IPS-18a (cell line): ENCODE measurements around the gene AMBN.

Experiments
- H3K27ac ChIP-seq: one replicate; pipeline ENCODE4 v1.5.1; 2013; ENCODE audit warnings: low read length
- H3K27me3 ChIP-seq: one replicate; pipeline ENCODE4 v1.6.1; 2013; ENCODE audit warnings: mild to moderate bottlenecking, low read length; ENCODE audit not compliant: control insufficient read depth, insufficient read depth
- H3K36me3 ChIP-seq: one replicate; pipeline ENCODE4 v1.6.1; 2013; ENCODE audit warnings: low read depth, low read length; ENCODE audit not compliant: control insufficient read depth
- H3K4me1 ChIP-seq: one replicate; pipeline ENCODE4 v1.6.1; 2013; ENCODE audit warnings: low read depth, low read length; ENCODE audit not compliant: control insufficient read depth
- H3K4me3 ChIP-seq: one replicate; pipeline ENCODE4 v1.5.1; 2013; ENCODE audit warnings: low read length
- H3K9ac ChIP-seq: one replicate; pipeline ENCODE4 v1.6.1; 2013; ENCODE audit warnings: mild to moderate bottlenecking, low read length, moderate library complexity
- H3K9me3 ChIP-seq: one replicate; pipeline ENCODE4 v1.6.1; 2013; ENCODE audit warnings: low read depth, low read length; ENCODE audit not compliant: control insufficient read depth

Gene AMBN

GRCh38 chr4:70613306-70614183 is 21.5 kb downstream of the AMBN start:
- H3K4me1 ChIP-seq, result no peaks in the 10 kb centered on the region
- no peak overlapping the region for H3K4me3 ChIP-seq
- no peak overlapping the region for H3K27ac ChIP-seq
- no peaks in the 10 kb centered on the region for H3K27me3 ChIP-seq
- H3K36me3 ChIP-seq, result no peaks in the 10 kb centered on the region
- no peak overlapping the region for H3K9ac ChIP-seq
- H3K9me3 ChIP-seq, result no peaks in the 10 kb centered on the region

GRCh38 chr4:70614184-70614555 is 22.1 kb downstream of the AMBN start:
- no peaks in the 10 kb centered on the region for H3K27me3 ChIP-seq
- H3K4me3 ChIP-seq, result no peak overlapping the region
- H3K9ac ChIP-seq, result no peak overlapping the region
- H3K27ac ChIP-seq, result no peak overlapping the region
- H3K36me3 ChIP-seq, result no peaks in the 10 kb centered on the region
- no peaks in the 10 kb centered on the region for H3K9me3 ChIP-seq
- no peaks in the 10 kb centered on the region for H3K4me1 ChIP-seq

GRCh38 chr4:70619288-70619687 is 27.2 kb downstream of the AMBN start:
- Histone ChIP-seq H3K27me3 (no peaks in the 10 kb centered on the region), H3K4me3 (no peak overlapping the region), H3K27ac (no peak overlapping the region), H3K9me3 (no peaks in the 10 kb centered on the region), H3K4me1 (no peaks in the 10 kb centered on the region), H3K9ac (no peak overlapping the region), H3K36me3 (no peaks in the 10 kb centered on the region)

- H3K4me1 ChIP-seq, result no peaks in the 10 kb centered on the region
- H3K27ac ChIP-seq, result no peak overlapping the region
- no peak overlapping the region for H3K4me3 ChIP-seq
- no peaks in the 10 kb centered on the region for H3K9me3 ChIP-seq
- H3K9ac ChIP-seq, result no peak overlapping the region
- H3K27me3 ChIP-seq, result no peaks in the 10 kb centered on the region
- H3K36me3 ChIP-seq, result no peaks in the 10 kb centered on the region
Observed at GRCh38 chr4:70619778-70620177, 27.7 kb downstream of the AMBN start.

- Histone ChIP-seq H3K9ac (no peak overlapping the region), H3K27ac (no peak overlapping the region), H3K27me3 (no peaks in the 10 kb centered on the region), H3K4me3 (no peak overlapping the region), H3K9me3 (no peaks in the 10 kb centered on the region), H3K36me3 (no peaks in the 10 kb centered on the region), H3K4me1 (no peaks in the 10 kb centered on the region)
Observed at GRCh38 chr4:70623323-70623722, 31.3 kb downstream of the AMBN start.

GRCh38 chr4:70624226-70624793 is 32.3 kb downstream of the AMBN start:
- Histone ChIP-seq H3K4me1 (no peaks in the 10 kb centered on the region), H3K9ac (no peak overlapping the region), H3K27ac (no peak overlapping the region), H3K9me3 (no peaks in the 10 kb centered on the region), H3K36me3 (no peaks in the 10 kb centered on the region), H3K27me3 (no peaks in the 10 kb centered on the region), H3K4me3 (no peak overlapping the region)

GRCh38 chr4:70627620-70628019 is 35.6 kb downstream of the AMBN start:
- Histone ChIP-seq H3K36me3 (no peaks in the 10 kb centered on the region), H3K27me3 (no peaks in the 10 kb centered on the region), H3K9me3 (no peaks in the 10 kb centered on the region), H3K4me1 (no peaks in the 10 kb centered on the region), H3K9ac (no peak overlapping the region), H3K4me3 (no peak overlapping the region), H3K27ac (no peak overlapping the region)

GRCh38 chr4:70628444-70628843 is 36.4 kb downstream of the AMBN start, which contains the start of gene ENAM:
TSS of gene ENAM (plus strand) at chr4:70628744. CDS start at chr4:70629501, 757 bp downstream.
- no peaks in the 10 kb centered on the region for H3K4me1 ChIP-seq
- H3K36me3 ChIP-seq, result no peaks in the 10 kb centered on the region
- H3K4me3 ChIP-seq, result no peak within 1 kb of the TSS
- no peaks in the 10 kb centered on the region for H3K27me3 ChIP-seq
- no peak within 1 kb of the TSS for H3K27ac ChIP-seq
- no peaks in the 10 kb centered on the region for H3K9me3 ChIP-seq
- no peak within 1 kb of the TSS for H3K9ac ChIP-seq

DNA sequence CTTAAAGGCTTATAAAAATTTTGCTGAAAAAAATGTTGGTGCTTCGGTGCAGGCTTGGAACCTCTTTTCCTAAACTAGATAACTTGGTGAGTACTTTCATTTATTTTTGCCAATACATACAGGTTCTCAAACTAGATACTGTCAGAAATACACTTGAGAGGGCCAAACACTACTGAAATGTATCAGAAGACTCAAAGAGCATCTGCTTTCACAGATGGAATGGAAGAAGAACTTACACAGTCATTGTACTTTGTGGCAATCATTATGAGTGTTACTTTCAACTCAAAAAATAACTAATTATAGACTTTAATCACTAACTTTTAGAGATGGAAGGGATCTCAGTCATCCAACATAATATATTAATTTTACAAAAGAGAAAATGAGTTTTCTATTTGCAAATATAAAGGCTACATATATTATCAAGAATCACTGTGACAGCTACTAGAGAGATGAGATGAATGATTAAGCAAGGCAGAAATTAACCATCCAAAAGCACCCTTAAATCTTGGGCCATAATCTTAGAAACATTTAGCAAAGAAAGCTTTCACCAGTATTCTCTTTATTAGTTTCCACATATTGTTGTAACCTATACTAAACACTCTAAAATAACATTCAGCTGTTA is 37.5 kb downstream of the AMBN start:
- Histone ChIP-seq H3K36me3 (no peaks in the 10 kb centered on the region), H3K4me3 (no peak overlapping the region), H3K27me3 (no peaks in the 10 kb centered on the region), H3K27ac (no peak overlapping the region), H3K9me3 (no peaks in the 10 kb centered on the region), H3K4me1 (no peaks in the 10 kb centered on the region), H3K9ac (no peak overlapping the region)

DNA sequence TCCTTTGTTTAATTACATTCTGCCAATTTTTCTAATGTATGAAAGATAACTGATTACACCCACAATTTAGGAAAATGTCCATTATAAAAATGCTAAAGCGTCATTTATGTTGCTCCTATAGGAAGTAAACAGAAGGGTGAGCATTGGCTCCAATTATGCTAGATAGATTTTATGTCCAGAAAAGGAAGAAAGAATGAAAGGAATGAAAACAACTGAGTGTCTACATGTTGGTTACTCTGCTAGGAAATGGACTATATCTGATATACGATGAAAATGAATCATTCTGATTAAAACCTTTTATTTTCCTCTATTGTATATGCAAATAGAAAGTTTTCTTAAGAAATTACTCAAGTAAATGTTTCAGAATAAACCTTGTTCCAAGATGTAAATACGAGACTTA is 38.1 kb downstream of the AMBN start:
- Histone ChIP-seq H3K36me3 (no peaks in the 10 kb centered on the region), H3K4me3 (no peak overlapping the region), H3K27ac (no peak overlapping the region), H3K4me1 (no peaks in the 10 kb centered on the region), H3K27me3 (no peaks in the 10 kb centered on the region), H3K9me3 (no peaks in the 10 kb centered on the region), H3K9ac (no peak overlapping the region)

- H3K9me3 ChIP-seq, result no peaks in the 10 kb centered on the region
- no peak overlapping the region for H3K9ac ChIP-seq
- H3K4me3 ChIP-seq, result no peak overlapping the region
- no peak overlapping the region for H3K27ac ChIP-seq
- no peaks in the 10 kb centered on the region for H3K27me3 ChIP-seq
- H3K4me1 ChIP-seq, result no peaks in the 10 kb centered on the region
- no peaks in the 10 kb centered on the region for H3K36me3 ChIP-seq
Observed at GRCh38 chr4:70632028-70632427, 40.0 kb downstream of the AMBN start.
